T-helper 2 cell (primary cell): Measurements from ENCODE around the gene GRAPL.
"Not testable (repeated sequence)": the region's sequence is repeated elsewhere in the genome, so short reads cannot be mapped to it uniquely, and the experiment has no call there.

ENCODE experiments used
- DNase-seq, 5 experiments: peaks; one replicate each; pipeline versions ENCODE4 v3.0.0 to v3.0.0-alpha.2; 2012 to 2022

Gene GRAPL

GRCh38 chr17:19189781-19190405, 62.5 kb downstream of the GRAPL start:
- not testable (repeated sequence) for DNase-seq

- peak in 2 of 5 experiments; percentile 1 to 24 for DNase-seq
These were observed 69.2 kb downstream of the GRAPL start for GRCh38 chr17:19196382-19197204.

GRCh38 chr17:19202448-19202847, 75.1 kb downstream of the GRAPL start:
- not testable (repeated sequence) for DNase-seq

- not testable (repeated sequence) for DNase-seq
These were observed 76.0 kb downstream of the GRAPL start for GRCh38 chr17:19203429-19203828.
